Measurements from ENCODE around the gene PTPRF. TPM values are rescaled to one million over a fixed set of nuclear protein-coding genes. Genes with fewer than 3 reads are reported as not detected.
"Not testable (repeated sequence)": the region's sequence is repeated elsewhere in the genome, so short reads cannot be mapped to it uniquely, and the experiment has no call there.

Gene PTPRF
- total RNA-seq, 1 experiment from 2014 or later: 11.6 TPM

- DNase-seq (ENCODE audit: low spot score): no peak
These were observed 94.5 kb downstream of the PTPRF start for GRCh38 chr1:43625063-43625780.

- DNase-seq (ENCODE audit: low spot score): no peak
These were observed 101.5 kb downstream of the PTPRF start for GRCh38 chr1:43632135-43632670.

GRCh38 chr1:43634721-43635120 is 104.0 kb downstream of the PTPRF start:
- no peak for DNase-seq (ENCODE audit: low spot score)

GRCh38 chr1:43636006-43636641 is 105.4 kb downstream of the PTPRF start:
- DNase-seq (ENCODE audit: low spot score): no peak

- no peak for DNase-seq (ENCODE audit: low spot score)
These were observed 106.6 kb downstream of the PTPRF start for GRCh38 chr1:43637267-43637666.

- DNase-seq (ENCODE audit: low spot score): not testable (repeated sequence)
These were observed 107.7 kb downstream of the PTPRF start for GRCh38 chr1:43638381-43638780.

GRCh38 chr1:43639976-43640794 is 109.5 kb downstream of the PTPRF start:
- no peak for DNase-seq (ENCODE audit: low spot score)

GRCh38 chr1:43644558-43644957 is 113.9 kb downstream of the PTPRF start:
- no peak for DNase-seq (ENCODE audit: low spot score)

GRCh38 chr1:43645461-43645860 is 114.8 kb downstream of the PTPRF start:
- no peak for DNase-seq (ENCODE audit: low spot score)

- DNase-seq (ENCODE audit: low spot score): not testable (repeated sequence)
These were observed 116.6 kb downstream of the PTPRF start for GRCh38 chr1:43647331-43647730.

GRCh38 chr1:43648221-43648847 is 117.7 kb downstream of the PTPRF start:
- no peak for DNase-seq (ENCODE audit: low spot score)

- DNase-seq (ENCODE audit: low spot score): no peak
These were observed 118.3 kb downstream of the PTPRF start for GRCh38 chr1:43648876-43649477.

GRCh38 chr1:43650310-43651085 is 119.8 kb downstream of the PTPRF start:
- DNase-seq (ENCODE audit: low spot score): peak; percentile 97

GRCh38 chr1:43651188-43651587 is 120.5 kb downstream of the PTPRF start:
- DNase-seq (ENCODE audit: low spot score): no peak

- no peak for DNase-seq (ENCODE audit: low spot score)
These were observed 121.2 kb downstream of the PTPRF start for GRCh38 chr1:43651902-43652301.

GRCh38 chr1:43653339-43653738 is 122.7 kb downstream of the PTPRF start:
- peak; percentile 42 for DNase-seq (ENCODE audit: low spot score)

GRCh38 chr1:43653893-43654292 is 123.2 kb downstream of the PTPRF start:
- no peak for DNase-seq (ENCODE audit: low spot score)

GRCh38 chr1:43655953-43656352 is 125.3 kb downstream of the PTPRF start:
- DNase-seq (ENCODE audit: low spot score): no peak

GRCh38 chr1:43659212-43660166 is 128.8 kb downstream of the PTPRF start:
- DNase-seq (ENCODE audit: low spot score): no peak
